GM19043 (cell line): ENCODE results near the gene C22orf42.
"Not testable (repeated sequence)": the region's sequence is repeated elsewhere in the genome, so short reads cannot be mapped to it uniquely, and the experiment has no call there.

Experiments used
- ATAC-seq: cut with Tn5 transposase; IDR thresholded peaks from one replicate; pipeline ENCODE4 v1.9.1; 2021; ENCODE audit warnings: low read depth; ENCODE audit not compliant: unreplicated experiment

Gene C22orf42

GRCh38 chr22:32137731-32138324 is 21.3 kb downstream of the C22orf42 start:
- ATAC-seq = not testable (repeated sequence)

DNA sequence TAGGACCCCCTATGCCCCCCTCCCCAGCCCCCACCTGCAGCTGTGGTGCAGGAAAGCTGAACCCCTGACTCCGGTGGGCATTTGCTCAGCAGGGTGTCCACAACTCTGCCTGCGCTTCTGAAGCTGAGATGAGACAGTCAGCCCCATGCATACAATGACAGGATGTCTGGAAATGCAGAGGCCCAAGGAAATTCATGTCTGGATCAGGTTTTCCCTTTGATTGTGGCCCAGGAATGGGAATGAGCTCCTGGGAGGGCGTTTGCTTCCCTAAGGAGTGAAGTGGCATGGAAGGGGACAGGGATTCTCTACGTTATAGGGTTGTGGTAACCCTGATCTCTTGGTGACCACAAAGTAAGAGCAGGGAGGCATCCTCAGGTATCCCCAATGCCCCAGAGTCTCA is 22.2 kb downstream of the C22orf42 start:
- ATAC-seq = not testable (repeated sequence)

GRCh38 chr22:32135958-32136357 is 23.1 kb downstream of the C22orf42 start:
- ATAC-seq = not testable (repeated sequence)

GRCh38 chr22:32134796-32135195 is 24.3 kb downstream of the C22orf42 start:
- ATAC-seq = not testable (repeated sequence)

DNA sequence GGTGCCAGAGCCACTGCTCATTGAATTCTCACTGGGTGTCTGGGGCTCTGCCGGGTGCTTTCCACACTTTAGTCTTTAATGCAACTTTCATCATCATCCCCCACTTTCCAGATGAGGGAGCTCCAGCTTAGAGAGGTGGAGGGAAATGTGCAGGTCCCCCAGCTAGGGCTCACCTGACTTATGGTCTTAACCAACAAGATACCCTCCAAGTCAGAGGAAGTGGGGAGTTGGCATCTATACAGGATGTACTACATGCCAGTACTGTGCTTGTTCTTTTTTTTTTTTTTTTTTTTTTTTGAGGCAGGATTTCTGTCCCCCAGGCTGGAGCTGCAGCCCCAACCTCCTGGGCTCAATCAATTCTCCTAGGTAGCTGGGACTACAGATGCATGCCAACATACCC is 26.3 kb downstream of the C22orf42 start:
- no peak for ATAC-seq

GRCh38 chr22:32132126-32132525 is 27.0 kb downstream of the C22orf42 start:
- ATAC-seq = no peak

DNA sequence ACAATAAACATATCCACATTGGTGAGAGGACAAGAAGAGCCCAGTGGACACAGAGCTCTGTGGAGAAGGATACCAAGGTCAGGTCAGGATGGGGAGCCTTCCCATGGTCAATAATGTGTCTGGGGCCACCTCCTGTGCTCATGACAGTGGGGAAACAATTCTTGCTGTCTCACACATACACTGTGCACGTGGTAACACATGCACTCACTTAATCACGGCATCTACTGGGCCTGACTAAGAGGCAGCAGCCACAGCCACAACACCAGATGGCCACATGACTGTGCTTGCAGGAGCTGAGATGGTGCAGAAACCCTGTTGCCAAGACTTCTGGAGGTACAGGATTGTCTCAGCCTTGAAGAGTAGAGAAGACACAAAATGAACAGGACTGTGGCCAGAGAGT is 28.6 kb downstream of the C22orf42 start:
- no peak for ATAC-seq

DNA sequence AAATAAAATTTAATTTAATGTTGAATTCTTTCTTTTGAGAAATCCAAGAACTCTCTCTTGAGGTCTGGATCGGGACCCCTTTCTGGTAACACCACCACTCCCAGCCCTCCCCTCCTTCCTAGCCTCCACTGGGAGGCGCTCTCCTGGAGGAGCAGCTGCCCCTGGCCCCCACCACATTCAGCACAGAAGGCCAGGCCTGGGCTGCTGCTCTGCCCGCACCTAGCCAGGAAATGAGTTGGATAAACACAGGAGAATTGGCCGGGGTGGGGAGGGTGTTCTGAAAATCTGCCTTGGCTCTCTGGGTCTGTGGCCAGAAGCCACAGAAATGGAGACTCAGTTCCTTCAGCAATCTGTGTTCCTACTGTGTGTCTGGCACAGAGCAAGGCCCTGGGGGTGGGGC is 31.2 kb downstream of the C22orf42 start:
- no peak for ATAC-seq

GRCh38 chr22:32123657-32124056 is 35.4 kb downstream of the C22orf42 start:
- no peak for ATAC-seq

DNA sequence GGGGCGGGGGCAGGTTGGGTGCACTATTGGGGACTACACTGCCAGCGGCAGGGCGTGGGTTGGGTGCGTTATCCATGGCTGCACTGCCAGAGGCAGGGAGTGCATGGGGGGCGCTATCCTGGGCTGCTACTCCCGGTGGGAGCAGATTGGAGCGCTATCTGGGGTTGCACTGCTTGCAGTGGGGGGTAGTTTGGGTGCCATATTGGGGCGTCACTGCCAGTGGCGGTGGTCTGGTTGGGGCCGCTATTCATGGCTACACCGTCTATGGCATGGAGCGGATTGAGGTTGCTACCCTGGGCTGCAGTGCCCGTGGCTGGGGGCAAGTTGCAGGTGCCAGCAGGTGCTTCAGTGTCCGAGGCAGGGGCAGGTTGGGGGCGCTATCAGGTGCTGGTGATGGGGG is 36.2 kb downstream of the C22orf42 start:
- ATAC-seq = no peak

DNA sequence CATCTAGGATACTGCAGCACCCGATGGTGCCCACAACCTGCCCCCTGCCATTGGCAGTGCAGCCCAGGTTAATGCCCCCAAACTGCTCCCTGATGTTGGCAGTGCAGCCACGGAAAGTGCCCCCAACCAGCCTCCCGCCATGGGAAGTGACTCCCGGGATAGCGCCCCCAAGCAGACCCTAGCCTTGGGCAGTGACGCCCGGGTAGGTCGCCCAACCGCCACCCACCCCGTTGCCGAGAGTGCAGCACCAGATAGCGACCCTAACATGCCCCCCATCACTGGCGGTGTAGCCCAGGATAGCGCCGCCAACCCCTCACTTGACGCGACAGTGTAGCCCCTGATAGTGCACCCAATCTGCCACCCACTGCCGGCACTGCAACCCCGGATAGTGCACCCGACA is 38.5 kb downstream of the C22orf42 start:
- ATAC-seq = no peak

DNA sequence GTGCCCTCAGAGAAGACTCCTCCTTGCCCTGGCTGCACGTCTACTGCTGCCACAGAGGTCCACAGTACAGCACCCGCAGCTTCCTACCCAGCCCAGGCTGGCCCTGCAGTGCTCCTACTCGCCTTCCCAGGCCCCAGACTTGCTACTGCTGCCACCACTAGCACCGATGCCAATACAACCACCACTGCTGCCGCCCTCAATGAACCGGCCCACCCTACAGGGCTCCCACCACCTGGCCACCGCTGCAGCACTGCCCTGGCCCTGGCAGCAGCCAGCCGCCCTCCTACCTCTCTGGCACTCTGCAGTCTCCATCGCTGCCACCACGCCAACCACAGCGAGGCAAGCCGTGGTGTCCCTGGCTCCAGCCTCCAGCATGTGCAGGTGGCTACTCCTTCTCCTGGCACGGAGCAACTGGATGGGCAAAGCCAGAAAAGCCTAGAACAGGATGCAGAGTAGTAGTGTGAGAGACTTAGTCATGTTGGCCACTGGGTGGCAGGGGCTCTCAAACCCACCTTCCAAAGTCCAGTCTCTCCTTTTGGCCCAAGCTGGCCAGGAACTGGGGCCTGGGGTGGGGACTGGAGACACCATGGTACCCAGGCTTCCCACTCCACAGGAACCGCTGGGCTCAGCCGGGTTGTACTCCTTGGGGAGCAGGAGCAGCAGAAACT is 39.4 kb downstream of the C22orf42 start:
- ATAC-seq = no peak

DNA sequence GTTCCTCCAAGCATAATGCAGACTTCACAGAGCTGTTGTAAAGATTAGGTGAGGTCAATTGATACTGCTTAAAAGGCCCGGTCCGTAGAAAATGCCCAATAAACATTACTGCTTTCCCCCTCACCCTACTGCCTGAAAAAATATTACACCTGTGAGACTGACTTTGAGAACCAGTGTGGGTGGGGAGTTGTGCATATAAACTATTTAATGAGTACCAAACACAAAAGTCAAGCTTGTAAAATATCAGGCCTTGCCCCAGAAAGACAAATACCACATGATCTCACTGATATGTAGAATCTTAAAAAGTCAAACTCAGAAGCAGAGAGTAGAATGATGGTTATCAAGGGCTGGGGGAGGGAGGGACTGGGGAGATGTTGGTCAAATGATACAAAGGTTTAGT is 46.7 kb downstream of the C22orf42 start:
- ATAC-seq = no peak

DNA sequence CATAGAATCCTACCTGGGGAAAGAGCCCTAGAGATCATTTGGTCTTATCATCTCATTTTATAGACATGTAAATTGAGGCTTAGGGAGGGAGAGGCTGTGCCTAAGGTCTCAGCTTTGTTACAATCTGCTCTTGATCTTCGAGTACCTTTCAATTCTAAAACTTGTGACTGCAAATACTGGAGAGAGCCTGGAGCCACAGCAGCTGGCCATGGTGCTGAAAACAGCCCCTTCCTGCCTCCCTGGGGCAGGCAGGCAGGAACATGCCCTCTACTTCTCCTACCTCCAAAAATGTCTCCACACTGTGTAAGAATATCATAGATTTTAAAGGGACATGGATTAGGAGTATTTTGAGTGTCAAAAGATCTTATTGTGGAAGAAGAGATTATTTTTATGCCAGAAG is 52.2 kb downstream of the C22orf42 start:
- ATAC-seq = no peak

DNA sequence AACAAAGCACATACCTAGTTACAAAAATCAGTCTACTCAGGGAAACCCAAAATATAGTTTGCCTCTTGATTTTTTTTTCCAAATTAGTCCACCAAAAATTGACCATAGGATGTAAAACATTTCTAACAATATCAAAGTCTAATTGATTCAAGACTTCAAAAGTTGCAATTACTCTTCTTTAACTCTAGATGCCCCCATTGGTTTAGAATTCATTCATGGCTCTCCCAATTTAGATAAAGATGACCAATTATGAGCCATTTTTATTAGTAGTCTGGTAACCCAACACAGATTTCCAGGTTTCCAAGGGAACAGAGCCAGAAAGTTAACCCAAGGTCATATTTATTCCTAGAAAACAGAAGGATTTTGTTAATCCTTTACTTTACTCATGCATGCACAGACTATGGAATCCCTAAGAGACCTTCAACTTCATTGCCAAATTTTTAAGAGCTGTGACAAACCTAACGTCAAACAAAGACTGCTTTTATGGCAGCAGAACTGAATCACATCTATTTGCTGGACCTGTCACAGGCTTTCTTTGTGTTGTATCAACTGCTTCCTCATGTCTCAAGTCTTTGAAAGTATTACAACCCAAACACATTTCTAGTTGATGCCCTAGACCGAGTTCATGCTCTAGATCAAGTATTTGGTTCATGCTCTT is 55.3 kb downstream of the C22orf42 start:
- no peak for ATAC-seq

GRCh38 chr22:32100711-32101110 is 58.4 kb downstream of the C22orf42 start:
- no peak for ATAC-seq
